HG03571 (cell line): ENCODE results near the gene PXT1.

ENCODE experiments used
- ATAC-seq: cut with Tn5 transposase; IDR thresholded peaks from one replicate; pipeline ENCODE4 v1.9.1; 2021; ENCODE audit not compliant: unreplicated experiment

PXT1 gene

DNA sequence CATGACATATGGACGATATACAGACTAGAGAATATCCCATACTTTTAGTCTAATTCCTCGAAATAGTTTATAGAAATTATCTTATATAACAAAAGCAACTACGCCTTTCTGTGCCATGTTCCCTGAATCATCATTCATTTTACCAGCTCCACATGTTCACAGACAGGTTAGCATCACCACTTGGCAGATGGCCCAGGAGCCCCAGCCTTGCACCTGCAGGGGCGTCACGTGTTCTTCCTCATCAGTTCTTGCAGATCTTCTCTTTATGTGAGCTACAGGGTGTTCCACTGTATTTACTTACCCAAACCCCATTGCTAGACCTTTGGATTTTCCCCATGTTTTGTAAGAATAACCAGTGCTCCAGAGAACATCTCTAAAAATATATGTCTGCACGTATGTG lies 93.4 kb downstream of the PXT1 start:
- ATAC-seq, result no peak

DNA sequence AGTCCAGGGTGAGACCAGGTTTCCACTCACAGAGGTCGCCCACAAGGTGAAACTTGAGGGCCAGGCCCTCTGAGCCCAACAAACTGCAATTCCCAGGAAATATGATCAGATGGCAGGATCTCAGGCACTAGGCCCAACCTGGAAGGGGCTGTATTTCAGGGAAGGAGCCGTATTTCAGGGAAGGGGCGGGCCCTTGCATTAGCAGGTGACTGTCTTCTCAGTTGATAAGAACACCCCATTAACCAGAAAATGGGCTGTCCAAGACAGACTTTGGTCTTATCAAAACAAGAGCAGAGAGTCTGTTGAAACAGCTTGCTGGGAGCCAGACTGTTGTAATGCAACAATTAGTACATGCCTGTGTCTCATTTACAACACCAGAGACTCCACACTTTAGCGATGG lies 95.0 kb downstream of the PXT1 start:
- no peak for ATAC-seq

DNA sequence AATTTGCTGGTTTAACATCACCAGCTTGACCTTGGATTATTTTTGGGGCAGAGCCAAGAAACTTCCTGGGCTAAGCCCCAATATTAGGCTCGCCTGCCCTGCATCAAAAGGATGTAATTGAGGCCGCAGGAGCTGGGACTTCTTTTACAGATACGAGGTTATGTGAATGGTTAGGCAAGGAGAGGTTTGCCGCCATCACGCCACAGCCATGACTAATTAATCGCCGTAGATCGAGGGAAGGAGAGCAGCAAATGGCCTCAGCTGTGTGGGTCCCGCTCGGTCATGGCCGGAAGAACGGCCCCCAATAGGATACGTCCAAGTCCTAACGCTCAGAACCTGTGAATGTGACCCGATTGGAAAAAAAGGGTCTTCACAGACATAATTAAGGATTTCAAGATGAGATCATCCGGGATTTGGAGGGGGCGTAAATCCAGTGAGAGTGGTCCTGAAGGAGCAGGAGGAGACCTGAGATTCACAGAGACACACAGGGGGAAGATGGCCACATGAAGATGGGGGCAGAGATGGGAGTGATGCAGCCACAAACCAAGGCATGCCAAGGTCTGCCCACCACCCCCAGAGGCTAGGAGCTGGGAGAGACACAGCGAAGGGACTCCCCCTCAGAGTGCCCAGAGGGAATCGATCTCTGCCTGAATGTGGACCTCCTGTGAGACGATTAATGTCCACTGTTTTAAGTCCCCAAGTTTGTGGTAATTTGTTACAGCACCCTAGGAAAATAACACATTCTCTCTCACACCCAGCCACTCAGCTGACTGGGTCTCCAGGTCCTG lies 96.0 kb downstream of the PXT1 start:
- ATAC-seq, result no peak

DNA sequence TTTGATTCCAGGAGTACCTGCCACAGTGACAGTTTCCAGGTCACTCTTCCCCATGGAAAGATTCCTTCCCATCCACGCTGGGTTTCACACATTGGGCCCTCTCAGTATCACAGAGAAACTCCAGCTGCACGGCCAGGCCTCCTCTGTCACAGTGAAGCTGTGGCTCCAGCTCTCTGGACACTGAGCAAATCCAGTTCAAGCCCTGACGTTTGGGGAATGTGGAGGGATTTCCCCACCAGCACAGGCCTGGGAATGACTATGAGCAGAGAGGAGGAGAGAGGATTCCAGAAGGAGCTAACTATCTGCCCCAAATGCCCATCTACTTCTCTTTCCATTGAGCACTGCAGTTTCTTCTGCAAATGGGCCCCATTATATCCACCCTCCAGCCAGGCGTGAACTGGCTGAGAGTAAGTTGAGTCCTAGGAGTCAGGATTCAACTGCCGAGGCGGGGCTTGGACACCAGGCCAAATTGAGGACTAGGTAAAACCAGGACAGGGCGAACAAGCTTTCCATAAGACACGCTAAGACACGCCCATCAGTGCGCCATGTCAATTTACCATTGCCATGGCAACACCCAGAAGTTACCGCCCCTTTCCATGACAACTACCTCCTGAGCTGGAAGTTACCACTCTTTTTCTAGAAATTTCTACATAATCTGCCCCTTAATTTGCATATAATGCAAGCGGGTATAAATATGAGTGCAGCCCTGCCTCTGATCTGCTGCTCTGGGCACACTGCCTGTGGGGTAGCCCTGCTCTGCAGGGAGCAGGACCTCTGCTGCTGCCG lies 96.8 kb downstream of the PXT1 start:
- ATAC-seq, result no peak

DNA sequence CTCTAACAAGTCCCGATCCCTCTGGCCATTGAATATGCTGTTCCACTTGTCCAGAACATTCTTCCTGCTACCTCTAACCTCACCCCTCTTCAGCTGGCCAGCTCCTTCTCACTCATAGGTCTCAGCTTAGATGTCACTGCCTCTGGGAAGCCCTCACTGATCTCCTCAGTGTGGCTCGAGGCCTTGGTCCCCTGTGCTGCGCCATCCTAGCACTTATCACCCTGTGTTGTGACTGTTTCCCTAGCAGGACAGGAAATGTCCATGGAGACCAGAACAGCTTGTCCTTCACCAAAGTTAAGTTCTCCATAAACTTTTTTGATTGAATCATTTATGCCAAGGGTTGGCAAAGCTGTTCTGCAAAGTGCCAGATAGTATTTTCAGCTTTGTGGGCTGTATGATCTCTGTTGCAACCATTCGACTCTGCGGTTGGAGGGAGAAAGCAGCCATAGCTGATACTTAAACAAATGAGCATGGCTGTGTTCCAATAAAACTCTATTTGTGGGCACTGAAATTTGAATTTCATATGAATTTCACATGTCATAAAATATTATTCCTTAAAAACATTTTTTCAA lies 99.5 kb downstream of the PXT1 start:
- no peak for ATAC-seq

DNA sequence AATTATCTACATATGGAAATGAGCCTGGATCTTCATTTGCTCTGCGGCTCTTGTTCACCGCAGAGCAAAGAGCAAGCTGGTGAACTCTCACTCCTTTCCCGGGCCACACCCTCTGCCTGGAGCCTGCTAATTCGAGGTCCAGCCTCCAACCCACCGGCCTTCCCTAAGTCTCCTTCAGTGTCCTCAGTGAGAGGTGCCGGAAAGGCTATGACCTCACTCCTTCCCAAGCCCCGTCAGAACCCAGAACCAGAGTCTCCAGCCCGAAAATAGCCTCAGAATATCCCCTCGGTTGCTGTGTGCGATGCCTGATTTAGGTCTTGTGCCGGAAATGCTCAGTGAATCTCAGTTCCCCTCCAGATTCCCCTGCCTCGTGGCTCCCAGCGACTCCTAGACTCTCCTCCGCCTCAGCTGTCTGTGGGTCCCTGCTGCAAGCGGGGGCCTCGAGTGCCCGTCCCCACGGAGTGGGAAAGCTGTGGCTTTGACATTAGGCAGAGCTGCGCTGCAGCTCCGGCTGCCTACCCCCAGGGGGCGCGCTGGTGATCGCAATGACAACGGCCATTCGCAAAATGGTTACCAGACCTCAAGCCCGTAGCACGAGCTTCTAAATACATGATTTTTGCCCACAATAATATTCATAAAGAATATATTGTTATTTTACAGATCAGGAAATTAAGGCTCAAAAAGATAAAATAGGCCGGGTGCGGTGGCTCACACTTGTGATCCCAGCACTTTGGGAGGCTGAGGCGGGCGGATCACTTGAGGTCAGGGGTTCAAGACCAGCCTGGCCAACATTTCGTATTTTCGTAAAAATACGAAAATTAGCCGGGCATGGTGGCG lies 101.8 kb downstream of the PXT1 start:
- no peak for ATAC-seq
